Fibroblast of villous mesenchyme (primary cell): ENCODE results near the gene SULT2B1. TPM values are rescaled to one million over a fixed set of nuclear protein-coding genes. Genes with fewer than 3 reads are reported as not detected.

Source experiments
- DNase-seq: peaks from one replicate; pipeline ENCODE4 v3.0.0-alpha.2; 2010; ENCODE audit warnings: low read depth
- H3K4me3 ChIP-seq: 2 replicates; pipeline ENCODE4 v1.5.1; 2011; ENCODE audit warnings: low read depth, mild to moderate bottlenecking, low read length
- total RNA-seq: library from RNA; depleted of rRNA; stranded (reverse); fragments of >200 nt; gene quantifications from 2 replicates; pipeline ENCODE4 v1.2.3, GENCODE V29; 2012
- TF ChIP-seq, protein P1 (sequence below): IDR thresholded peaks from 2 replicates; pipeline ENCODE4 v1.5.1; 2012; ENCODE audit warnings: low read depth, mild to moderate bottlenecking, low read length; ENCODE audit not compliant: insufficient read depth

Gene SULT2B1
- total RNA-seq, 1 donor: not detected

DNA sequence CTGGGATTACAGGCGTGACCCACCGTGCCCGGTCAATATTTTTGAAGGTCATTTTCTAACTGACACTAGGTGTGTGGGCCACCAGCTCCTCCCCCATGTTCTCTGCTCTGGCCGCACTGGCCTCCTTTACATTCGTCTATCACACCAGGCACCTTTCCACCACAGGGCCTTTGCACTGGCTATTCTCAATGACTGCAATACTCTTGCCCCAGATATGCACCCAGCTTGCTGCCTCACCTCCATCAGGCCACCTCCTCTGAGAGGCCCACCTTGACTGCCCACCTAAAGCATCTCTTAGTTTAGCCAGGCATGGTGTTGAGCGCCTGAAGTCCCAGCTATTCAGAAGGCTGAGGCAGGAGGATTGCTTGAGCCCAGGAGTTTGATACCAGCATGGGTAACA lies 10.2 kb upstream of the SULT2B1 start:
- no peak for DNase-seq
- TF ChIP-seq, protein P1, sequence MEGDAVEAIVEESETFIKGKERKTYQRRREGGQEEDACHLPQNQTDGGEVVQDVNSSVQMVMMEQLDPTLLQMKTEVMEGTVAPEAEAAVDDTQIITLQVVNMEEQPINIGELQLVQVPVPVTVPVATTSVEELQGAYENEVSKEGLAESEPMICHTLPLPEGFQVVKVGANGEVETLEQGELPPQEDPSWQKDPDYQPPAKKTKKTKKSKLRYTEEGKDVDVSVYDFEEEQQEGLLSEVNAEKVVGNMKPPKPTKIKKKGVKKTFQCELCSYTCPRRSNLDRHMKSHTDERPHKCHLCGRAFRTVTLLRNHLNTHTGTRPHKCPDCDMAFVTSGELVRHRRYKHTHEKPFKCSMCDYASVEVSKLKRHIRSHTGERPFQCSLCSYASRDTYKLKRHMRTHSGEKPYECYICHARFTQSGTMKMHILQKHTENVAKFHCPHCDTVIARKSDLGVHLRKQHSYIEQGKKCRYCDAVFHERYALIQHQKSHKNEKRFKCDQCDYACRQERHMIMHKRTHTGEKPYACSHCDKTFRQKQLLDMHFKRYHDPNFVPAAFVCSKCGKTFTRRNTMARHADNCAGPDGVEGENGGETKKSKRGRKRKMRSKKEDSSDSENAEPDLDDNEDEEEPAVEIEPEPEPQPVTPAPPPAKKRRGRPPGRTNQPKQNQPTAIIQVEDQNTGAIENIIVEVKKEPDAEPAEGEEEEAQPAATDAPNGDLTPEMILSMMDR: no peak
- H3K4me3 ChIP-seq: no peak overlapping the region

GRCh38 chr19:48543121-48543710 lies 8.8 kb upstream of the SULT2B1 start:
- no peak overlapping the region for H3K4me3 ChIP-seq
- TF ChIP-seq, protein P1: no peak
- DNase-seq: peak; percentile 22

DNA sequence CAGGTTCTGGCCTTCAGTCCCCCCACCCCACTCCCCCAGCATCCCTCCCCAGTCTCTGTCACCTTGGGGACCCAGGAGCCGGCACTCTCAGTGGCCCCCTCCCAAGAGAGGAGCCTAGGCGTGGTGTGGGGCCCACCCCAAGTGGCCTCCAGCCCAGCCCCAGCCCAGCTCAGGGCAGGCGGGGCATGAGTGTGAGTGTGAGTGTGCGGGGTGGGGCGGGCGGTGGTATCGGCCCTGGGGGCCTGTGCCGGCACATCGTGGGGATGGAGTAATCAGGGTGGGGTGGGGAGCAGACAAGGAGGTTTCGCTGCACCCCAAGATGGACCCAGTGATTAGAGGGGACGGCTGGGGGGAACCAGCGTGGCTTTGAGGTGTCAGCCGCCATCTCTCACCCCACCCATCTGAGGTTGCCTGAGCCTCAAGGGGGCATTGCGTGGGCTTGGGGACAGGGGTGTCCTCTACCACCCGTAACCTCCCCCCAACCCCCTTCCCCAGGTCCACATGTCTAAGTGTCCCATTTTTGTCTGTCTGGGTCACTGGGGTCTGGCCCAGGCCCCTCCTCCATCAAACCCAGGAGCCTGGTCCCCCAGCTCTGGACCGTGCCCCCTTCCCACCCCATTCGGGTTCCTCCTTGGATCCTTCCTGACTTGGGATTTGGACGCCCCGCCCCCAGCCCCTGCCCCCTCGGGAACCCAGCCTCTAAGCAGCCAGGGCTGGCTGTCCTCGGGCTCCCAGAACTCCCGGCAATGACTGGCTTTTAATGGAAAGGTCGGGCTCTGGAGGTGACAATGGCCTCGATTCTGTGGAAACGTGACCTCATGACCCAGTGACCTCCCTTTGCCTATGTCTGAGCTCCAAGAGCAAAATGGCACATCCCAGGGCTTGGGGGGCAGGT lies 6.9 kb upstream of the SULT2B1 start:
- no peak overlapping the region for H3K4me3 ChIP-seq
- DNase-seq: no peak
- TF ChIP-seq, protein P1: no peak

DNA sequence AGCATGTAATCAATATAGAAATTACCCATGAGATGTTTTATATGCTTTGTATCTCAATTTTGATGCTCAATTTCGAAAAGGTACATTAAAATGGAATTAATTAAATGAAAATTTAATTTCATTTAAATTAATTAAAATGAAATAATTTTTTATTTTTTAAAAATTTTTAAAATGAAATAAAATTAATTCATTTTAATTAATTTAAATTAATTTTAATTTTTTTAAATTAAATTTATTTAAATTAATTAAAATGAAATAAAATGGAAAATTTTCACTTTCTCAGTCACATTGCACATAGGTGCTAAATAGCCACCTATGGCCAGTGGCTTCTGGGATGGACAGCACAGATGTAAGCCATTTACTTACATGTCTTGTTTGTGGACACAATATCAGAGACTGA lies 4.2 kb upstream of the SULT2B1 start:
- DNase-seq: no peak
- TF ChIP-seq, protein P1: no peak
- H3K4me3 ChIP-seq: no peak overlapping the region

- DNase-seq: no peak
- H3K4me3 ChIP-seq: no peak overlapping the region
- TF ChIP-seq, protein P1: no peak
Measured at GRCh38 chr19:48548253-48548911, 3.6 kb upstream of the SULT2B1 start.

GRCh38 chr19:48549380-48549779 lies 2.6 kb upstream of the SULT2B1 start:
- DNase-seq: no peak
- TF ChIP-seq, protein P1: no peak
- no peak overlapping the region for H3K4me3 ChIP-seq
